HCT116 (cell line): ENCODE results near the gene MICAL3. TPM values are rescaled to one million over a fixed set of nuclear protein-coding genes. Genes with fewer than 3 reads are reported as not detected.

Experiments
- ATAC-seq: fragments of 200-7000 bp; cut with Tn5 transposase; 2 replicates; pipeline ENCODE4 v1.9.1; 2020; ENCODE audit warnings: mild to moderate bottlenecking, moderate library complexity
- BruUV-seq: library from RNA; stranded (reverse); fragments of 400-500 nt; replicated peaks from 2 replicates; lab custom pipeline; 2021; lab: Mats Ljungman, UMichigan
- CTCF ChIA-PET: fragments of 300-600 bp; sonication (Branson Sonifier 250); formaldehyde crosslinking; loops from one replicate; lab custom pipeline; 2021; ENCODE audit warnings: antibody characterized with exemption; lab: Charles Lee
- POLR2A ChIA-PET: fragments of 300-600, 350-600 bp; sonication (Branson Sonifier 250); formaldehyde crosslinking; loops from one replicate; lab custom pipeline; 2021; ENCODE audit warnings: antibody characterized with exemption; lab: Charles Lee
- RAD21 ChIA-PET, 2 experiments: fragments of 300-600 bp; sonication (Branson Sonifier 250); formaldehyde crosslinking; loops; one replicate each; lab custom pipeline; 2023; ENCODE audit warnings: low total read pairs in 2 of 2; ENCODE audit not compliant: uncharacterized antibody in 2 of 2, unreplicated experiment in 2 of 2, low non-redundant PET in 1 of 2; lab: Charles Lee
- DNase-seq: peaks from one replicate; pipeline ENCODE4 v3.0.0-alpha.2; 2010; ENCODE audit warnings: low read depth, low spot score
- H2AFZ ChIP-seq: fragments of 200-600 bp; shearing (Covaris generic), sonication (generic); 2 replicates; pipeline ENCODE4 v1.6.1; 2017; ENCODE audit warnings: low read depth, mixed run types, mixed read lengths, antibody characterized with exemption, low read length; ENCODE audit not compliant: poor library complexity, severe bottlenecking
- H3K27ac ChIP-seq: 2 replicates; pipeline ENCODE4 v1.5.1; 2012; ENCODE audit warnings: low read depth, low read length
- H3K27me3 ChIP-seq: fragments of 200-600 bp; sonication (generic); 2 replicates; pipeline ENCODE4 v1.6.1; 2016; ENCODE audit warnings: mixed run types, low read length, mixed read lengths; ENCODE audit not compliant: insufficient read depth
- H3K36me3 ChIP-seq, 2 experiments: fragments of 200-500 bp in 1 of 2; fragments of 200-600 bp in 1 of 2; sonication (Bioruptor generic) in 1 of 2; sonication (generic) in 1 of 2; 2 replicates each; pipeline versions ENCODE4 v1.5.1 to v1.6.1; 2014 to 2016; ENCODE audit warnings: low read length in 2 of 2, inconsistent platforms in 1 of 2, mixed read lengths in 1 of 2, mixed run types in 1 of 2; ENCODE audit not compliant: insufficient read depth in 2 of 2, control insufficient read depth in 1 of 2
- H3K4me1 ChIP-seq, 2 experiments: fragments of 200-600 bp in 1 of 2; sonication (generic) in 1 of 2; 2 replicates each; pipeline versions ENCODE4 v1.5.1 to v1.6.1; 2012 to 2017; ENCODE audit warnings: low read length in 2 of 2, inconsistent platforms in 1 of 2, mild to moderate bottlenecking in 1 of 2, mixed read lengths in 1 of 2, mixed run types in 1 of 2, moderate library complexity in 1 of 2; ENCODE audit not compliant: insufficient read depth in 2 of 2, control insufficient read depth in 1 of 2
- H3K4me2 ChIP-seq: fragments of 200-600 bp; sonication (generic); 2 replicates; pipeline ENCODE4 v1.6.1; 2017; ENCODE audit warnings: mixed run types, low read length, mixed read lengths
- H3K4me3 ChIP-seq, 2 experiments: fragments of 200-600 bp in 1 of 2; sonication (generic) in 1 of 2; replicated peaks in 1 of 2; 2 replicates each; pipeline ENCODE4 v1.5.1; 2011 to 2016; ENCODE audit warnings: low read length in 2 of 2, control low read depth in 1 of 2, low read depth in 1 of 2, mild to moderate bottlenecking in 1 of 2, mixed read lengths in 1 of 2, mixed run types in 1 of 2
- H3K79me2 ChIP-seq: fragments of 200-600 bp; sonication (generic); 2 replicates; pipeline ENCODE4 v1.6.1; 2017; ENCODE audit warnings: mild to moderate bottlenecking, mixed run types, low read length, moderate library complexity, mixed read lengths; ENCODE audit not compliant: insufficient read depth
- H3K9ac ChIP-seq: fragments of 200-600 bp; sonication (generic); 2 replicates; pipeline ENCODE4 v1.6.1; 2016; ENCODE audit warnings: low read length, mixed read lengths
- H3K9me2 ChIP-seq: fragments of 200-600 bp; sonication (generic), shearing (Covaris generic); 2 replicates; pipeline ENCODE4 v1.6.1; 2017; ENCODE audit warnings: mixed run types, mild to moderate bottlenecking, moderate library complexity; ENCODE audit not compliant: insufficient read depth
- H3K9me3 ChIP-seq, 2 experiments: fragments of 200-500 bp in 1 of 2; fragments of 200-600 bp in 1 of 2; sonication (Bioruptor generic) in 1 of 2; sonication (generic) in 1 of 2; 2 replicates each; pipeline ENCODE4 v1.6.1; 2014 to 2017; ENCODE audit warnings: low read length in 2 of 2, mixed read lengths in 2 of 2, inconsistent platforms in 1 of 2, low read depth in 1 of 2, mild to moderate bottlenecking in 1 of 2, mixed run types in 1 of 2, moderate library complexity in 1 of 2; ENCODE audit not compliant: control insufficient read depth in 1 of 2, insufficient read depth in 1 of 2
- H4K20me1 ChIP-seq: fragments of 200-600 bp; sonication (generic), shearing (Covaris generic); 2 replicates; pipeline ENCODE4 v1.6.1; 2017; ENCODE audit warnings: mixed run types, mild to moderate bottlenecking, moderate library complexity; ENCODE audit not compliant: insufficient read depth
- CBX3 ChIP-seq: IDR thresholded peaks from 2 replicates; pipeline ENCODE4 v1.6.1; 2012; ENCODE audit warnings: low read depth
- JUND ChIP-seq: IDR thresholded peaks from 2 replicates; pipeline ENCODE4 v1.6.1; 2012
- POLR2A ChIP-seq: IDR thresholded peaks from 2 replicates; pipeline ENCODE4 v1.7.0; 2011; ENCODE audit warnings: borderline replicate concordance; ENCODE audit not compliant: insufficient read depth, insufficient read length; ENCODE audit errors: extremely low read depth
- SP1 ChIP-seq: IDR thresholded peaks from 2 replicates; pipeline ENCODE4 v1.6.1; 2012; ENCODE audit warnings: low read depth
- SRF ChIP-seq: IDR thresholded peaks from 2 replicates; pipeline ENCODE4 v1.6.1; 2012; ENCODE audit warnings: low read depth
- TCF7L2 ChIP-seq: IDR thresholded peaks from 2 replicates; pipeline ENCODE4 v1.7.0; 2011; ENCODE audit warnings: borderline replicate concordance, inconsistent platforms; ENCODE audit not compliant: insufficient read depth, insufficient read length; ENCODE audit errors: extremely low read depth
- intact Hi-C: fragments of 100-400 bp; cut with micrococcal nuclease; formaldehyde crosslinking; loops from 2 replicates; pipeline ENCODE4 v1.10.0; 2022
- total RNA-seq: library from RNA; stranded (reverse); gene quantifications from one replicate; pipeline ENCODE4 v1.2.1, GENCODE V29; 2021; ENCODE audit not compliant: unreplicated experiment
- TF ChIP-seq, protein P1 (sequence below), 3 experiments: fragments of 200-600 bp in 1 of 3; sonication (generic) in 1 of 3; IDR thresholded peaks in 2 of 3; conservative IDR thresholded peaks in 1 of 3; 2 replicates each; pipeline ENCODE4 v1.5.1; 2012 to 2017; ENCODE audit warnings: low read depth in 2 of 3, low read length in 2 of 3, antibody characterized with exemption in 1 of 3, borderline replicate concordance in 1 of 3, control low read depth in 1 of 3, mild to moderate bottlenecking in 1 of 3, mixed read lengths in 1 of 3, mixed run types in 1 of 3, moderate library complexity in 1 of 3; ENCODE audit not compliant: insufficient read depth in 1 of 3
- TF ChIP-seq, protein P2 (sequence below): IDR thresholded peaks from 2 replicates; pipeline ENCODE4 v1.6.1; 2012; ENCODE audit warnings: low read depth

Gene MICAL3
- total RNA-seq, 1 experiment from 2014 or later: 30.8 TPM

DNA sequence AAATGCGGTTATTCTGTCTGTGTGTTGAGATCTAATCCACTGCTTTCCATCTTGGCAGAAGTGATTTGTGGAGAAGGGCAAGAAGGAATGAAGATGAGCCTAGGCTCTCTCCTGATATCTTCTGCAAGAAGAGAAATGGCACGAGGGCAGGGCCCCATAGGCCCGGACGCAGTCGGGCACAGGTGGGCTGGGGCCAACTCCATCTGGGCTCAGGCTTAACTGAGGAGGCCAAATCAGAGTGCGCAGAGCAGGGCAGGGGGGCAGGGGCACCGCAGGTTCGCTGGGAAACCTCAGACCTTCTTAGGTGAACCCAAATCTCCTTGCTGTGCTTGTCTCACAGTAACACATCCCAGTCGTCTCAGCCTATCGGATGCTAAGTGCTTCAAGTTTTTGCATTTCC lies 217.3 kb downstream of the MICAL3 start:
- intact Hi-C loops: no loop called here
- ChIA-PET CTCF (no interaction called here), RAD21 (no interaction called here), POLR2A (no interaction called here)
- H3K9me2 ChIP-seq: no peaks in the 10 kb centered on the region
- H3K9me3 ChIP-seq: no peaks in the 10 kb centered on the region
- no peaks in the 10 kb centered on the region for H3K27me3 ChIP-seq
- no peak overlapping the region for H3K4me2 ChIP-seq
- no TSS peak for BruUV-seq
- no peaks in the 10 kb centered on the region for H4K20me1 ChIP-seq
- ATAC-seq (no peak), DNase-seq (no peak)
- no peak overlapping the region for H2AFZ ChIP-seq
- H3K9ac ChIP-seq: no peak overlapping the region
- no peaks in the 10 kb centered on the region for H3K79me2 ChIP-seq
- peaks cover 0 to 8% of the 10 kb centered on the region in 2 experiments; a peak in 2 of 4 replicates for H3K36me3 ChIP-seq
- H3K4me1 ChIP-seq: no peaks in the 10 kb centered on the region
- H3K4me3 ChIP-seq: no peak overlapping the region
- no peak overlapping the region for H3K27ac ChIP-seq
- TF ChIP-seq JUND (no peak), POLR2A (no peak), TCF7L2 (no peak), SRF (no peak), CBX3 (no peak), SP1 (no peak)
- TF ChIP-seq, protein P1, sequence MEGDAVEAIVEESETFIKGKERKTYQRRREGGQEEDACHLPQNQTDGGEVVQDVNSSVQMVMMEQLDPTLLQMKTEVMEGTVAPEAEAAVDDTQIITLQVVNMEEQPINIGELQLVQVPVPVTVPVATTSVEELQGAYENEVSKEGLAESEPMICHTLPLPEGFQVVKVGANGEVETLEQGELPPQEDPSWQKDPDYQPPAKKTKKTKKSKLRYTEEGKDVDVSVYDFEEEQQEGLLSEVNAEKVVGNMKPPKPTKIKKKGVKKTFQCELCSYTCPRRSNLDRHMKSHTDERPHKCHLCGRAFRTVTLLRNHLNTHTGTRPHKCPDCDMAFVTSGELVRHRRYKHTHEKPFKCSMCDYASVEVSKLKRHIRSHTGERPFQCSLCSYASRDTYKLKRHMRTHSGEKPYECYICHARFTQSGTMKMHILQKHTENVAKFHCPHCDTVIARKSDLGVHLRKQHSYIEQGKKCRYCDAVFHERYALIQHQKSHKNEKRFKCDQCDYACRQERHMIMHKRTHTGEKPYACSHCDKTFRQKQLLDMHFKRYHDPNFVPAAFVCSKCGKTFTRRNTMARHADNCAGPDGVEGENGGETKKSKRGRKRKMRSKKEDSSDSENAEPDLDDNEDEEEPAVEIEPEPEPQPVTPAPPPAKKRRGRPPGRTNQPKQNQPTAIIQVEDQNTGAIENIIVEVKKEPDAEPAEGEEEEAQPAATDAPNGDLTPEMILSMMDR (IDR thresholded peaks at IDR 0.05 in 2 of 3, conservative IDR thresholded peaks at IDR 0.05 in 1 of 3; ENCODE audit: borderline replicate concordance in 1 of 3, insufficient read depth in 1 of 3, low read depth in 2 of 3, low read length in 2 of 3): no peak
- TF ChIP-seq, protein P2, sequence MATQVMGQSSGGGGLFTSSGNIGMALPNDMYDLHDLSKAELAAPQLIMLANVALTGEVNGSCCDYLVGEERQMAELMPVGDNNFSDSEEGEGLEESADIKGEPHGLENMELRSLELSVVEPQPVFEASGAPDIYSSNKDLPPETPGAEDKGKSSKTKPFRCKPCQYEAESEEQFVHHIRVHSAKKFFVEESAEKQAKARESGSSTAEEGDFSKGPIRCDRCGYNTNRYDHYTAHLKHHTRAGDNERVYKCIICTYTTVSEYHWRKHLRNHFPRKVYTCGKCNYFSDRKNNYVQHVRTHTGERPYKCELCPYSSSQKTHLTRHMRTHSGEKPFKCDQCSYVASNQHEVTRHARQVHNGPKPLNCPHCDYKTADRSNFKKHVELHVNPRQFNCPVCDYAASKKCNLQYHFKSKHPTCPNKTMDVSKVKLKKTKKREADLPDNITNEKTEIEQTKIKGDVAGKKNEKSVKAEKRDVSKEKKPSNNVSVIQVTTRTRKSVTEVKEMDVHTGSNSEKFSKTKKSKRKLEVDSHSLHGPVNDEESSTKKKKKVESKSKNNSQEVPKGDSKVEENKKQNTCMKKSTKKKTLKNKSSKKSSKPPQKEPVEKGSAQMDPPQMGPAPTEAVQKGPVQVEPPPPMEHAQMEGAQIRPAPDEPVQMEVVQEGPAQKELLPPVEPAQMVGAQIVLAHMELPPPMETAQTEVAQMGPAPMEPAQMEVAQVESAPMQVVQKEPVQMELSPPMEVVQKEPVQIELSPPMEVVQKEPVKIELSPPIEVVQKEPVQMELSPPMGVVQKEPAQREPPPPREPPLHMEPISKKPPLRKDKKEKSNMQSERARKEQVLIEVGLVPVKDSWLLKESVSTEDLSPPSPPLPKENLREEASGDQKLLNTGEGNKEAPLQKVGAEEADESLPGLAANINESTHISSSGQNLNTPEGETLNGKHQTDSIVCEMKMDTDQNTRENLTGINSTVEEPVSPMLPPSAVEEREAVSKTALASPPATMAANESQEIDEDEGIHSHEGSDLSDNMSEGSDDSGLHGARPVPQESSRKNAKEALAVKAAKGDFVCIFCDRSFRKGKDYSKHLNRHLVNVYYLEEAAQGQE: no peak
